ENCODE data around the gene ABHD17C. TPM values are rescaled to one million over a fixed set of nuclear protein-coding genes. Genes with fewer than 3 reads are reported as not detected.

ABHD17C gene
- total and polyA plus RNA-seq, 2 experiments from 2014 or later: 21.9 to 32.4 TPM

DNA sequence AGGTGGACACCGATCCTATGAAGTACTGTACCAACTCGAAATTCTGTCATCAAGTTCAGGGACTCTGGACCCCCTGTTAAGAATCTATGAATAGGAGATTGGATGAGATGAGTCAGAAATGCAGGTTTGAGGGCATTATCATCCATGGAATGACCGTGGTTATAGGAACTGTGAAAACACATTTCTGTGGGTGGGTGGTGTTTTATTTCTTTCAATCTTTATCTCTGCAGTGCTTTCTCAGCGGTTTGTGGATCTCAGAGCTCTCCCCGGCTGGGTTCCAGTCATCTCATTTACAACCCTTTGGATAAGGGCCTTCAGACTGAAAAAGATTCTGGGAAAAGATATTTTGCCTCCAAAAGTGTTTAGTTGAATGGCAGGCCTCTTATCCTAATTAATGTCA is 5.4 kb upstream of the ABHD17C start:
- DNase-seq (ENCODE audit: low spot score): no peak
- no peaks in the 10 kb centered on the region for H3K9me3 ChIP-seq (ENCODE audit: low read depth)
- no peaks in the 10 kb centered on the region for H3K36me3 ChIP-seq (replicated peaks; ENCODE audit: insufficient read depth, low read depth)
- no peaks in the 10 kb centered on the region for H4K20me1 ChIP-seq (ENCODE audit: insufficient read depth, poor library complexity, severe bottlenecking)
- TF ChIP-seq, protein P1, sequence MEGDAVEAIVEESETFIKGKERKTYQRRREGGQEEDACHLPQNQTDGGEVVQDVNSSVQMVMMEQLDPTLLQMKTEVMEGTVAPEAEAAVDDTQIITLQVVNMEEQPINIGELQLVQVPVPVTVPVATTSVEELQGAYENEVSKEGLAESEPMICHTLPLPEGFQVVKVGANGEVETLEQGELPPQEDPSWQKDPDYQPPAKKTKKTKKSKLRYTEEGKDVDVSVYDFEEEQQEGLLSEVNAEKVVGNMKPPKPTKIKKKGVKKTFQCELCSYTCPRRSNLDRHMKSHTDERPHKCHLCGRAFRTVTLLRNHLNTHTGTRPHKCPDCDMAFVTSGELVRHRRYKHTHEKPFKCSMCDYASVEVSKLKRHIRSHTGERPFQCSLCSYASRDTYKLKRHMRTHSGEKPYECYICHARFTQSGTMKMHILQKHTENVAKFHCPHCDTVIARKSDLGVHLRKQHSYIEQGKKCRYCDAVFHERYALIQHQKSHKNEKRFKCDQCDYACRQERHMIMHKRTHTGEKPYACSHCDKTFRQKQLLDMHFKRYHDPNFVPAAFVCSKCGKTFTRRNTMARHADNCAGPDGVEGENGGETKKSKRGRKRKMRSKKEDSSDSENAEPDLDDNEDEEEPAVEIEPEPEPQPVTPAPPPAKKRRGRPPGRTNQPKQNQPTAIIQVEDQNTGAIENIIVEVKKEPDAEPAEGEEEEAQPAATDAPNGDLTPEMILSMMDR (IDR thresholded peaks at IDR 0.05; ENCODE audit: poor library complexity): no peak
- TF ChIP-seq EZH2phosphoT487 (IDR thresholded peaks at IDR 0.05; ENCODE audit: low read depth, severe bottlenecking, unreplicated experiment): no peak
- TF ChIP-seq EZH2 (IDR thresholded peaks at IDR 0.05; ENCODE audit: borderline replicate concordance): no peak
- H3K4me2 ChIP-seq: peak overlapping the region; percentile 4
- no peaks in the 10 kb centered on the region for H3K9me2 ChIP-seq (replicated peaks; ENCODE audit: insufficient read depth)
- peak overlapping the region; percentile 19 for H2AFZ ChIP-seq
- peaks cover 10% of the 10 kb centered on the region for H3K4me1 ChIP-seq (ENCODE audit: insufficient read depth)
- H3K79me2 ChIP-seq: no peaks in the 10 kb centered on the region
- H3K27ac ChIP-seq: peak overlapping the region; percentile 57
- 56% methylated on average over 5 of the region's 5 CpGs for WGBS (ENCODE audit: low lambda C conversion rate, missing lambda C conversion rate)
- H3K4me3 ChIP-seq: no peak overlapping the region
- no peaks in the 10 kb centered on the region for H3K27me3 ChIP-seq

DNA sequence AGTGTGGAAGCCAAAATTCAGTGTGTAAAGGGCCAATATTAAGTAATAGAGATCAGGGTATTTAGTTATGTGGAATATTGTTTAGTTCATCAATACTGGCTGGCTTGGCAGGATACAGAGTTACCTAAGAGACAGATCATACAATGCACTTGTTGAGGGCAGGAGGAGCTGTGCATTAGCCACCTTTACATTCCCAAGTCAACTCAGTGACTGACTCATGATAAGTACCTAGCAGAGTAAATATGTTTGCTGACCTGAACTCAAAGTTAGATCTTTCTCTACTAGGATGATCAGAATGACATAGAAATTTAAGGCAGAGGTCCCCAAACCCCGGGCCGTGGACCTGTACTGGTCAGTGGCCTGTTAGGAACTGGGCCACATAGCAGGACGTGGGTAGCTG is 3.5 kb upstream of the ABHD17C start:
- Histone ChIP-seq H3K9me3 (ENCODE audit: low read depth) (no peaks in the 10 kb centered on the region), H3K4me2 (no peak overlapping the region), H3K4me1 (ENCODE audit: insufficient read depth) (peaks cover 10% of the 10 kb centered on the region), H2AFZ (no peak overlapping the region), H3K79me2 (peaks cover 9% of the 10 kb centered on the region), H3K4me3 (no peak overlapping the region), H3K27me3 (no peaks in the 10 kb centered on the region), H3K27ac (peak overlapping the region; percentile 68), H4K20me1 (ENCODE audit: insufficient read depth, poor library complexity, severe bottlenecking) (no peaks in the 10 kb centered on the region), H3K9me2 (replicated peaks; ENCODE audit: insufficient read depth) (no peaks in the 10 kb centered on the region), H3K36me3 (replicated peaks; ENCODE audit: insufficient read depth, low read depth) (no peaks in the 10 kb centered on the region)
- WGBS (ENCODE audit: low lambda C conversion rate, missing lambda C conversion rate): 81% methylated on average over 3 of the region's 3 CpGs
- DNase-seq (ENCODE audit: low spot score): no peak
- TF ChIP-seq EZH2 (IDR thresholded peaks at IDR 0.05; ENCODE audit: borderline replicate concordance): no peak
- TF ChIP-seq EZH2phosphoT487 (IDR thresholded peaks at IDR 0.05; ENCODE audit: low read depth, severe bottlenecking, unreplicated experiment): no peak
- TF ChIP-seq, protein P1 (IDR thresholded peaks at IDR 0.05; ENCODE audit: poor library complexity): no peak

DNA sequence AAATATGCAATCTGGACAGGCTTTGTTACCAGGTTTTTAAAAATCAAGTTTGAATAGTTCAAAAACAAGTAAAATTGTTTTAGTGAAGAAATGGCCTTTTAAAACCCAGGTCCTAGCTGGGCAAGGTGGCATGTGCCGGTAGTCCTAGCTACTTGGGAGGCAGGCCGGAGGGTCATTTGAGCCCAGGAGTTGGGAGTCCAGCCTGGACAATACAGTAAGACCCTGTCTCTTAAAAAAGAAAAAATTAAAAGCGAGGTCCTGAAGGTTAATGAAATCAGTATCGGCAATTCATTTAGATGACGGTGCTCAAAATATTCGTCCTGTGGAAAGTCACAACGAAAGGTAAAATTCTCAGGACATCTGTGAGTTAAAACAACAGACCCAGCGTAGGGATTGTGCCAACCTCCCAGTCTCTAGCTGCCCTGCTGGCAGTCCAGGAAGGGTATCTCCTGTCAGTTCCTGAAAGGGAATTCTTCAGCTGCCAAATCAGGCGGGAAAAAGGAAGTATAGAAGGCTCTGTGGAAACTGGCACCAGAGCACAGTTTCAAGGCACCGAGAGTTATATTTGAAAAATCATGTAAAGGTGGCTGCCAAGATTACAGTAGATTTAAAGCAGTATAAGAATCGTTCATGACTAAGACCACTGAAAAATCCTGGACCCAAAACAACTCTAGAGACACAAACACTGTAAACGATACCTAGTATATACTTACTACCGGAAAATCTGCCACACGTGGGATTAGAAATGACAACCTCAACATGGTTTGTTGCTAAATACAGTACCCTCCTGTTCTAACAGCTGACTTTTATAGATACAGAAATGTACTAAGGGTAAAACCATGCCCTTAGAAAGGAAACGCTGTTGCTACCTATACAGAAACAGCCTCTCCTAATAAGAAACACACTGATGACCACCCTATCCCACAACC is 1.2 kb upstream of the ABHD17C start:
- peaks cover 33% of the 10 kb centered on the region for H3K79me2 ChIP-seq
- H3K9me3 ChIP-seq (ENCODE audit: low read depth): no peaks in the 10 kb centered on the region
- H4K20me1 ChIP-seq (ENCODE audit: insufficient read depth, poor library complexity, severe bottlenecking): no peaks in the 10 kb centered on the region
- H3K36me3 ChIP-seq (replicated peaks; ENCODE audit: insufficient read depth, low read depth): no peaks in the 10 kb centered on the region
- H3K27ac ChIP-seq: peak overlapping the region; percentile 89
- DNase-seq (ENCODE audit: low spot score): no peak
- TF ChIP-seq EZH2 (IDR thresholded peaks at IDR 0.05; ENCODE audit: borderline replicate concordance) (no peak), EZH2phosphoT487 (IDR thresholded peaks at IDR 0.05; ENCODE audit: low read depth, severe bottlenecking, unreplicated experiment) (no peak)
- TF ChIP-seq, protein P1 (IDR thresholded peaks at IDR 0.05; ENCODE audit: poor library complexity): no peak
- H3K4me1 ChIP-seq (ENCODE audit: insufficient read depth): peaks cover 10% of the 10 kb centered on the region
- peak overlapping the region; percentile 91 for H2AFZ ChIP-seq
- WGBS (ENCODE audit: low lambda C conversion rate, missing lambda C conversion rate): 72% methylated on average over 15 of the region's 15 CpGs
- H3K4me3 ChIP-seq: peak overlapping the region; percentile 87
- H3K9me2 ChIP-seq (replicated peaks; ENCODE audit: insufficient read depth): no peaks in the 10 kb centered on the region
- no peaks in the 10 kb centered on the region for H3K27me3 ChIP-seq
- H3K4me2 ChIP-seq: peak overlapping the region; percentile 97
